Esophagus muscularis mucosa (tissue), 4 donors: ENCODE measurements around the gene GGT5. TPM values are rescaled to one million over a fixed set of nuclear protein-coding genes. Genes with fewer than 3 reads are reported as not detected.

Experiments
- DNase-seq: peaks from one replicate; pipeline ENCODE4 v3.0.0-alpha.2; 2017; ENCODE audit errors: extremely low spot score
- H3K27ac ChIP-seq, 4 donors: fragments of 200-600 bp; sonication (generic); replicated peaks in 1 of 4; 1 replicate in 3 of 4; 2 replicates in 1 of 4; pipeline ENCODE4 v1.5.1; 2016 to 2019; ENCODE audit warnings: mild to moderate bottlenecking in 1 of 4
- H3K27me3 ChIP-seq, 4 donors: fragments of 200-600 bp; sonication (generic); one replicate each; pipeline versions ENCODE4 v1.5.1 to v1.6.0; 2016 to 2019
- H3K36me3 ChIP-seq, 4 donors: fragments of 200-600 bp; sonication (generic); one replicate each; pipeline ENCODE4 v1.5.1; 2016 to 2019
- H3K4me1 ChIP-seq, 4 donors: fragments of 200-600 bp; sonication (generic); one replicate each; pipeline ENCODE4 v1.5.1; 2016 to 2019
- H3K4me3 ChIP-seq, 4 donors: fragments of 200-600 bp; sonication (generic); 1 replicate in 2 of 4; 2 replicates in 2 of 4; pipeline ENCODE4 v1.5.1; 2016 to 2019; ENCODE audit warnings: mild to moderate bottlenecking in 4 of 4, moderate library complexity in 1 of 4
- H3K9me3 ChIP-seq, 4 donors: fragments of 200-600 bp; sonication (generic); 1 replicate in 3 of 4; 2 replicates in 1 of 4; pipeline ENCODE4 v1.5.1; 2016 to 2019
- EP300 ChIP-seq: sonication (generic); formaldehyde crosslinking; IDR thresholded peaks from one replicate; pipeline ENCODE4 v1.6.1; 2017; ENCODE audit warnings: antibody characterized with exemption
- POLR2A ChIP-seq: fragments of 450-650 bp; IDR thresholded peaks from one replicate; pipeline ENCODE4 v1.6.1; 2017; ENCODE audit warnings: antibody characterized with exemption, moderate library complexity, mild to moderate bottlenecking, low read depth
- POLR2AphosphoS5 ChIP-seq, 2 donors: sonication (generic); formaldehyde crosslinking; IDR thresholded peaks; one replicate each; pipeline ENCODE4 v1.6.1; 2017; ENCODE audit warnings: antibody characterized with exemption in 2 of 2
- WGBS: methylation state at CpG from one replicate; pipeline ENCODE4 v1.1.5; 2018; 5-methylcytosine and 5-hydroxymethylcytosine counted together
- intact Hi-C: fragments of 100-400 bp; cut with DNase I; formaldehyde crosslinking; loops from one replicate; pipeline ENCODE4 v1.15.1; 2023
- total RNA-seq, 4 donors: library from RNA; depleted of rRNA; stranded (reverse); fragments of >200 nt; gene quantifications; one replicate each; pipeline versions ENCODE4 v1.1.0 to v1.2.1, GENCODE V29; 2016
- TF ChIP-seq, protein P1 (sequence below), 3 experiments: fragments of 200-600 bp in 2 of 3; fragments of 450-650 bp in 1 of 3; sonication (generic) in 2 of 3; IDR thresholded peaks; one replicate each; pipeline ENCODE4 v1.5.1; 2017 to 2019; ENCODE audit warnings: antibody characterized with exemption in 3 of 3, mild to moderate bottlenecking in 2 of 3, moderate library complexity in 1 of 3

The GGT5 gene
- total RNA-seq, 4 donors from 2014 or later: 15.4 to 59.2 (median 37.2) TPM

GRCh38 chr22:24180316-24181087, 64.4 kb downstream of the GGT5 start:
- TF ChIP-seq POLR2A (no peak), POLR2AphosphoS5 (IDR thresholded peaks at IDR 0.05) (no peak), EP300 (no peak)
- TF ChIP-seq, protein P1, sequence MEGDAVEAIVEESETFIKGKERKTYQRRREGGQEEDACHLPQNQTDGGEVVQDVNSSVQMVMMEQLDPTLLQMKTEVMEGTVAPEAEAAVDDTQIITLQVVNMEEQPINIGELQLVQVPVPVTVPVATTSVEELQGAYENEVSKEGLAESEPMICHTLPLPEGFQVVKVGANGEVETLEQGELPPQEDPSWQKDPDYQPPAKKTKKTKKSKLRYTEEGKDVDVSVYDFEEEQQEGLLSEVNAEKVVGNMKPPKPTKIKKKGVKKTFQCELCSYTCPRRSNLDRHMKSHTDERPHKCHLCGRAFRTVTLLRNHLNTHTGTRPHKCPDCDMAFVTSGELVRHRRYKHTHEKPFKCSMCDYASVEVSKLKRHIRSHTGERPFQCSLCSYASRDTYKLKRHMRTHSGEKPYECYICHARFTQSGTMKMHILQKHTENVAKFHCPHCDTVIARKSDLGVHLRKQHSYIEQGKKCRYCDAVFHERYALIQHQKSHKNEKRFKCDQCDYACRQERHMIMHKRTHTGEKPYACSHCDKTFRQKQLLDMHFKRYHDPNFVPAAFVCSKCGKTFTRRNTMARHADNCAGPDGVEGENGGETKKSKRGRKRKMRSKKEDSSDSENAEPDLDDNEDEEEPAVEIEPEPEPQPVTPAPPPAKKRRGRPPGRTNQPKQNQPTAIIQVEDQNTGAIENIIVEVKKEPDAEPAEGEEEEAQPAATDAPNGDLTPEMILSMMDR (IDR thresholded peaks at IDR 0.05): no peak
- 87% methylated on average over 11 of the region's 16 CpGs for WGBS
- Histone ChIP-seq H3K27ac (peak overlapping the region; percentile 40 to 84 (median 54)), H3K9me3 (no peaks in the 10 kb centered on the region), H3K36me3 (peaks cover 0 to 32% (median 24%) of the 10 kb centered on the region in 4 donors), H3K27me3 (no peaks in the 10 kb centered on the region), H3K4me3 (no peak overlapping the region), H3K4me1 (peaks cover 34 to 70% (median 61%) of the 10 kb centered on the region in 4 donors)
- intact Hi-C loops: no loop called here
- DNase-seq: no peak

DNA sequence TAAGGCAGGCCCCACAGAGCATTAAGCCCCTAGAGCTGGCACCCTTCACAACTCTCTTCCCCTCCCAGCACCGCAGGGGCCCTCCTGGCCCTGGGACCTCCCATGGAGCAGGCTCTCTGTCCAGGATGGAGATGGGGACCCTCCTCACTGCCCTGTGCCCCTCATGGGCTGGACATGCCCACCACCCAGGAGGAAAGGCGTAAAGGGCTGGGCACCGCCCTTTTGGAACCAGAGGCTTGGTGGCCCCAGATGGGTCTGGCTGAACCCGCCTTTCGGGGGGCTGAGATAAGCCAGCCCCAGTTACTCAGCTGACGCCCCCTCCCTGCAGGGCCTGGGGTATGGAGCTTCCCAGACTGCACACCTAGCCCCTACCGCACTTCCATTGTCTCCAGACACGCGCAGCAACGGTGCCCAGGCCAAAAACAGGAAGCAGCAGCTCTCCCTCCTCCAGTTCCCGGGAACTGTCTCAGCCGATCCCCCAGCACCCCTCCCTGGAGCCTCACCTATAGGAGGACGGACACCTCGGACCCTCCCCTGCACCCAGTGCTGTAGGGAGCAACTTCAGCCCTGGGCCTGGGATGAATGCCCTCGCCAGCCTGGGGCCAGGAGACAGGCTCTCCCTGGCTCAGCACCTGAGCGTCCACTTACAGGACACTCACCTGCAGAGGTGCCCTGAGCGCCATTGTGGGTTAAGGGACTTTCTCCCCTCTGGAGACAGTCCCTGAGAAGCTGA, 65.2 kb downstream of the GGT5 start:
- intact Hi-C loops: no loop called here
- Histone ChIP-seq H3K4me1 (peaks cover 43 to 79% (median 69%) of the 10 kb centered on the region in 4 donors), H3K27me3 (no peaks in the 10 kb centered on the region), H3K27ac (peak overlapping the region; percentile 14 to 84 (median 44)), H3K4me3 (no peak overlapping the region), H3K36me3 (peaks cover 0 to 34% (median 26%) of the 10 kb centered on the region in 4 donors), H3K9me3 (no peaks in the 10 kb centered on the region)
- WGBS: 100% methylated on average over 4 of the region's 17 CpGs
- no peak for DNase-seq
- TF ChIP-seq POLR2AphosphoS5 (IDR thresholded peaks at IDR 0.05) (peak in 1 of 2 donors; percentile 6), POLR2A (no peak)

- H3K9me3 ChIP-seq: no peaks in the 10 kb centered on the region
- H3K36me3 ChIP-seq: peaks cover 0 to 40% (median 30%) of the 10 kb centered on the region in 4 donors
- 79% methylated on average over 18 of the region's 21 CpGs for WGBS
- DNase-seq: no peak
- TF ChIP-seq EP300: no peak
- no peak for TF ChIP-seq POLR2A
- TF ChIP-seq POLR2AphosphoS5 (IDR thresholded peaks at IDR 0.05): no peak
- TF ChIP-seq, protein P1 (IDR thresholded peaks at IDR 0.05): peak in 1 of 3 experiments; percentile 24
- peaks cover 47 to 87% (median 77%) of the 10 kb centered on the region in 4 donors for H3K4me1 ChIP-seq
- no peak overlapping the region for H3K4me3 ChIP-seq
- H3K27ac ChIP-seq: peak overlapping the region; percentile 83 to 88 (median 85)
- H3K27me3 ChIP-seq: no peaks in the 10 kb centered on the region
- intact Hi-C loops: no loop called here
Observed at GRCh38 chr22:24178502-24179440, 66.1 kb downstream of the GGT5 start.

DNA sequence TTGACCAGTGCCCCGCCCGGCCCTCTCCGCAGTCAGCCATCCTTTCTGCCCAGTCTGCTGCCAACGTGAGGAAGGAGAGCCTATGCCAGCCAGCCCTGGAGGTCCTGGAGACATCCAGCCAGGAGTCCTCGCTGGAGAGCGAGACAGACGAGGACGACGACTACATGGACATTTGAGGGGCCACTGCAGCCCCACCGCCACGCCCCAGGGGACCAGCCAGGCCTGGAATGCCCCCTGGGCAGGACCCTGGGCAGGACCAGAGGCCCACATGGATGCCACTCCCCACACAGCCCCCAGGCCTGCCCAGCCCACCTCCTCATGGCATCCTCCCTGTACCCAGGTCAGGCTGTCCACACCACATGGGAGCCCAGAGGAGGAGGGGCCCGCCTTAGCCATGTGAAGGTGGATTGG, 66.9 kb downstream of the GGT5 start:
- Histone ChIP-seq H3K27me3 (no peaks in the 10 kb centered on the region), H3K4me1 (peaks cover 47 to 89% (median 77%) of the 10 kb centered on the region in 4 donors), H3K36me3 (peaks cover 3 to 47% (median 35%) of the 10 kb centered on the region in 4 donors), H3K4me3 (no peak overlapping the region), H3K27ac (peak overlapping the region; percentile 83 to 88 (median 85)), H3K9me3 (no peaks in the 10 kb centered on the region)
- TF ChIP-seq POLR2AphosphoS5 (IDR thresholded peaks at IDR 0.05): no peak
- TF ChIP-seq EP300: no peak
- no peak for TF ChIP-seq POLR2A
- TF ChIP-seq, protein P1 (IDR thresholded peaks at IDR 0.05): no peak
- no peak for DNase-seq
- intact Hi-C loops: no loop called here
- WGBS: 89% methylated on average over 11 of the region's 12 CpGs
